Lower lobe of right lung (tissue), 2 donors: ENCODE data around the gene RNF130. TPM values are rescaled to one million over a fixed set of nuclear protein-coding genes. Genes with fewer than 3 reads are reported as not detected.

Experiments
- ATAC-seq, 2 donors: fragments of 200-7000 bp; cut with Tn5 transposase; one replicate each; pipeline ENCODE4 v1.9.1; 2020 to 2022; ENCODE audit warnings: mild to moderate bottlenecking in 2 of 2, moderate library complexity in 2 of 2
- DNase-seq: peaks from one replicate; pipeline ENCODE4 v3.0.0-alpha.2; 2020
- H3K27ac ChIP-seq: fragments of 200-600 bp; one replicate; pipeline ENCODE4 v1.8.0; 2022
- H3K27me3 ChIP-seq: fragments of 200-600 bp; one replicate; pipeline ENCODE4 v1.8.0; 2022; ENCODE audit warnings: low read depth
- H3K36me3 ChIP-seq: fragments of 200-600 bp; one replicate; pipeline ENCODE4 v1.8.0; 2022; ENCODE audit warnings: mild to moderate bottlenecking
- H3K4me1 ChIP-seq: fragments of 200-600 bp; one replicate; pipeline ENCODE4 v1.8.0; 2022
- H3K4me3 ChIP-seq: fragments of 200-600 bp; one replicate; pipeline ENCODE4 v1.8.0; 2022; ENCODE audit warnings: mild to moderate bottlenecking
- H3K9me3 ChIP-seq: fragments of 200-600 bp; one replicate; pipeline ENCODE4 v1.8.0; 2022
- intact Hi-C: fragments of 100-400 bp; cut with DNase I; formaldehyde crosslinking; loops from one replicate; pipeline ENCODE4 v1.11.0; 2022
- total RNA-seq: library from RNA; stranded (reverse); fragmentation: NEBNext Ultra II Directional; extraction: Animal tissue kit (Norgen Biotek cat#: 25700); gene quantifications from one replicate; pipeline ENCODE4 v1.2.1, GENCODE V29; 2021
- TF ChIP-seq, protein P1 (sequence below): fragments of 200-600 bp; IDR thresholded peaks from one replicate; pipeline ENCODE4 v1.8.0; 2022; ENCODE audit warnings: antibody characterized with exemption, mild to moderate bottlenecking
- donor health status: DM: no; HTN: yes; CAD: no; lungs with severe emphysema.

Gene RNF130
- total RNA-seq, 1 donor from 2014 or later, result 139 TPM

- Histone ChIP-seq H3K4me1 (peaks cover 13% of the 10 kb centered on the region), H3K4me3 (no peak overlapping the region), H3K27me3 (no peaks in the 10 kb centered on the region), H3K27ac (no peak overlapping the region), H3K36me3 (no peaks in the 10 kb centered on the region), H3K9me3 (no peaks in the 10 kb centered on the region)
- TF ChIP-seq, protein P1, sequence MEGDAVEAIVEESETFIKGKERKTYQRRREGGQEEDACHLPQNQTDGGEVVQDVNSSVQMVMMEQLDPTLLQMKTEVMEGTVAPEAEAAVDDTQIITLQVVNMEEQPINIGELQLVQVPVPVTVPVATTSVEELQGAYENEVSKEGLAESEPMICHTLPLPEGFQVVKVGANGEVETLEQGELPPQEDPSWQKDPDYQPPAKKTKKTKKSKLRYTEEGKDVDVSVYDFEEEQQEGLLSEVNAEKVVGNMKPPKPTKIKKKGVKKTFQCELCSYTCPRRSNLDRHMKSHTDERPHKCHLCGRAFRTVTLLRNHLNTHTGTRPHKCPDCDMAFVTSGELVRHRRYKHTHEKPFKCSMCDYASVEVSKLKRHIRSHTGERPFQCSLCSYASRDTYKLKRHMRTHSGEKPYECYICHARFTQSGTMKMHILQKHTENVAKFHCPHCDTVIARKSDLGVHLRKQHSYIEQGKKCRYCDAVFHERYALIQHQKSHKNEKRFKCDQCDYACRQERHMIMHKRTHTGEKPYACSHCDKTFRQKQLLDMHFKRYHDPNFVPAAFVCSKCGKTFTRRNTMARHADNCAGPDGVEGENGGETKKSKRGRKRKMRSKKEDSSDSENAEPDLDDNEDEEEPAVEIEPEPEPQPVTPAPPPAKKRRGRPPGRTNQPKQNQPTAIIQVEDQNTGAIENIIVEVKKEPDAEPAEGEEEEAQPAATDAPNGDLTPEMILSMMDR, result no peak
- DNase-seq, result no peak
- intact Hi-C loops, result no loop called here
- ATAC-seq, result no peak
Observed at GRCh38 chr5:180074462-180074861, 2.9 kb upstream of the RNF130 start.

GRCh38 chr5:180072556-180072955, 997 bp upstream of the RNF130 start:
- peak; percentile 59 for DNase-seq

GRCh38 chr5:180072256-180072548, 643 bp upstream of the RNF130 start:
- Histone ChIP-seq H3K4me1 (peaks cover 21% of the 10 kb centered on the region), H3K4me3 (peak overlapping the region; percentile 94), H3K27me3 (no peaks in the 10 kb centered on the region), H3K27ac (peak overlapping the region; percentile 92), H3K36me3 (no peaks in the 10 kb centered on the region), H3K9me3 (no peaks in the 10 kb centered on the region)
- DNase-seq (no peak), ATAC-seq (no peak)
- intact Hi-C loops, result no loop called here
- TF ChIP-seq, protein P1, result no peak

More at GRCh38 chr5:180072556-180072955, 997 bp upstream of the RNF130 start:
- intact Hi-C loops, result no loop called here
- no peak for ATAC-seq
- H3K4me3 ChIP-seq, result peak overlapping the region; percentile 94
- peaks cover 21% of the 10 kb centered on the region for H3K4me1 ChIP-seq
- H3K9me3 ChIP-seq, result no peaks in the 10 kb centered on the region
- peak overlapping the region; percentile 92 for H3K27ac ChIP-seq
- no peaks in the 10 kb centered on the region for H3K36me3 ChIP-seq
- TF ChIP-seq, protein P1, result no peak
- H3K27me3 ChIP-seq, result no peaks in the 10 kb centered on the region

DNA sequence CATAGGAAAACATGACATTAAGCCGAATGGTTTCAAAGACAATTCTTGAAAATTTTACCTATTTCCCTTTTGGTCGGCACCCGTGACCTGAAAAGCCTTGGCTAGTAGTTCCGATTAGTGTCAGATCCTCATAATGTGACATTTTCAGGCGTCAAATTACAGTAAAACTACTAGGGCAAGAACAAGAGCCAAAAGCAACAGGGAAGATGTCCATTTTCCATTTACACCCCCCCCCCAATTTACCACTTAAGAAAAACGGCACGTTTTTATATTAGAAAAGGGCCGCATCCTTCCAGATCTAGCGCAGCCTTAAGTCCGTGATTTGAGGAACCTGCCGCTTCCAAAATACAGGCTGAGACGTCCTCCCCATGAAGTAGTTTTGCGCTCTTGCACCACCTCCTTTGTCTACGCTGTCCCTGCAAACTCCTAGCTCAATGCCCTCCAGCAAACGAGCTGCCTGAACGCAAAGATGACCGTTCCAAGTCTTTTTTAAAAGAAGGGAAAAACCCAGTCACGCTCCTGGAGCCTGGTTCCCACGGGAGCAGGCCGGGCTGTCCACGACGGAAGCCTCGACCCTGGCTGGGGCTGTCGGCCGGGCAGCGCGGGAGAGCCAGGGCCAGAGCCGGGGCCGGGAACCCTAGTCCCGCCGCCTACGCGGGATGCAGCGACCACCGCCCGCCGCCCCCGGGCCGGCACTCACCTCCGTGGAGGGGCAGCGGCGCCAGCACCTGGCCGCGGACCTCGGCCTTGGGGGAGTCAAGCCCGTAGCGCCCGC, 616 bp downstream of the RNF130 start:
- TF ChIP-seq, protein P1, result no peak
- no peaks in the 10 kb centered on the region for H3K9me3 ChIP-seq
- H3K36me3 ChIP-seq, result no peaks in the 10 kb centered on the region
- DNase-seq (peak; percentile 72), ATAC-seq (peak; percentile 41 to 57)
- intact Hi-C loops, result no loop called here
- peak overlapping the region; percentile 92 for H3K27ac ChIP-seq
- peak overlapping the region; percentile 94 for H3K4me3 ChIP-seq
- H3K27me3 ChIP-seq, result no peaks in the 10 kb centered on the region
- peaks cover 21% of the 10 kb centered on the region for H3K4me1 ChIP-seq

DNA sequence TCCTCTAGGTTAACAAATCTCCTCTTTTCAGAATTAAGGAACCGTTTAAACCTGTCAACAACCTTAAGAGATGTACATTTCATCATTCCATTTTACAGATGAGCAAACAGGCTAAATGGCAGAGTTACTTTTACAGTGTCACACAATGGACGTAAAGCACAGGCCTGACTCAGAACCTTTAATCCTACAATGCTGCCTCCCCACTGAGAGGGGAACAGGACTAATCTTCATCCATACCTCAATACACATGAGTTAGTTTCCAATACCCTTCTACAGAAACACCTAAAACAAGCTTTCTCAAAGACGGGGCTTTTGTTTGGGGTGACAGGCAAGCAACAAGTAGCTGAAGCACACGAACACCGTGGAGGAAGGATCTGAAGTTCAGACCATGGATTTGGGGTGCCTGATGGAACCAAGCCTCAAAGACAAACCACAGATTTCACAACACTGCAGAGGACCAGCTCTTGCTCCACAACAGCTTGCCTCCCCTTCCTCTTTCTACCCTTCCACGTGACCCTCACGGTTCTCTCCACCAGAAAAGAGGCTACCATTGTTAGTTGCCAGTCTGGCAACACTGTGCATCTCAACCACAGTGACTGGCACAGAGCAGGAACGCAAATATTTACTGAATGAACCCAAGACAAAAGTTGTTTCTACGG, 1.8 kb downstream of the RNF130 start:
- H3K4me3 ChIP-seq, result peak overlapping the region; percentile 94
- peaks cover 21% of the 10 kb centered on the region for H3K4me1 ChIP-seq
- peak; percentile 60 for DNase-seq
- TF ChIP-seq, protein P1, result no peak
- peak overlapping the region; percentile 92 for H3K27ac ChIP-seq
- ATAC-seq, result peak; percentile 9 to 34
- H3K9me3 ChIP-seq, result no peaks in the 10 kb centered on the region
- no peaks in the 10 kb centered on the region for H3K27me3 ChIP-seq
- intact Hi-C loops, result no loop called here
- H3K36me3 ChIP-seq, result no peaks in the 10 kb centered on the region
